Fibroblast of lung (primary cell): Measurements from ENCODE around the gene NOL6. TPM values are rescaled to one million over a fixed set of nuclear protein-coding genes. Genes with fewer than 3 reads are reported as not detected.

Experiments
- DNase-seq, 2 donors: peaks; one replicate each; pipeline versions ENCODE4 v3.0.0 to v3.0.0-alpha.2; 2010; ENCODE audit warnings: low read depth in 2 of 2
- H2AFZ ChIP-seq: 2 replicates; pipeline ENCODE4 v1.5.1; 2012; ENCODE audit warnings: low read length, control low read depth, inconsistent platforms
- H3K27ac ChIP-seq: 2 replicates; pipeline ENCODE4 v1.5.1; 2011; ENCODE audit warnings: low read length, control low read depth; ENCODE audit not compliant: insufficient read depth
- H3K27me3 ChIP-seq: 2 replicates; pipeline ENCODE4 v1.5.1; 2011; ENCODE audit warnings: mild to moderate bottlenecking, low read length; ENCODE audit not compliant: control insufficient read depth, insufficient read depth
- H3K36me3 ChIP-seq: 2 replicates; pipeline ENCODE4 v1.5.1; 2011; ENCODE audit warnings: low read length; ENCODE audit not compliant: control insufficient read depth, insufficient read depth
- H3K4me1 ChIP-seq: 2 replicates; pipeline ENCODE4 v1.5.1; 2011; ENCODE audit warnings: low read length; ENCODE audit not compliant: control insufficient read depth, insufficient read depth; ENCODE audit errors: extremely low read depth
- H3K4me2 ChIP-seq: 2 replicates; pipeline ENCODE4 v1.5.1; 2011; ENCODE audit warnings: low read length, control low read depth; ENCODE audit not compliant: insufficient read depth; ENCODE audit errors: extremely low read depth
- H3K4me3 ChIP-seq, 4 experiments: fragments of 200-600 bp in 1 of 4; sonication (generic) in 1 of 4; replicated peaks in 1 of 4; 2 replicates each; pipeline ENCODE4 v1.5.1; 2011 to 2016; ENCODE audit warnings: low read length in 4 of 4, low read depth in 3 of 4, mild to moderate bottlenecking in 3 of 4, control low read depth in 2 of 4, inconsistent platforms in 1 of 4, mixed read lengths in 1 of 4; ENCODE audit not compliant: insufficient read depth in 1 of 4; ENCODE audit errors: control extremely low read depth in 1 of 4
- H3K79me2 ChIP-seq: 2 replicates; pipeline ENCODE4 v1.5.1; 2012; ENCODE audit warnings: mild to moderate bottlenecking, low read length, inconsistent platforms; ENCODE audit not compliant: control insufficient read depth, insufficient read depth
- H3K9ac ChIP-seq: 2 replicates; pipeline ENCODE4 v1.5.1; 2011; ENCODE audit warnings: mild to moderate bottlenecking, low read length, control low read depth; ENCODE audit not compliant: insufficient read depth
- H3K9me3 ChIP-seq: 2 replicates; pipeline ENCODE4 v1.5.1; 2012; ENCODE audit warnings: low read depth, low read length; ENCODE audit not compliant: control insufficient read depth, insufficient read depth
- H4K20me1 ChIP-seq: 2 replicates; pipeline ENCODE4 v1.5.1; 2011; ENCODE audit warnings: low read length; ENCODE audit not compliant: control insufficient read depth, insufficient read depth; ENCODE audit errors: extremely low read depth
- CTCF ChIP-seq, 2 donors: IDR thresholded peaks in 1 of 2; conservative IDR thresholded peaks in 1 of 2; 1 replicate in 1 of 2; 2 replicates in 1 of 2; pipeline ENCODE4 v1.5.1; 2011 to 2012; ENCODE audit warnings: low read length in 2 of 2, control low read depth in 1 of 2, inconsistent platforms in 1 of 2, low read depth in 1 of 2, mild to moderate bottlenecking in 1 of 2
- EZH2 ChIP-seq: IDR thresholded peaks from 2 replicates; pipeline ENCODE4 v1.5.1; 2012; ENCODE audit warnings: low read length, control low read depth, mild to moderate bottlenecking; ENCODE audit errors: missing control alignments
- polyA plus RNA-seq, 2 donors: library from polyadenylated mRNA; depleted of rRNA in 1 of 2; stranded (reverse) in 1 of 2; unstranded in 1 of 2; fragments of >200 nt; gene quantifications; 2 replicates each; pipeline ENCODE4 v1.2.1, GENCODE V29; 2011 to 2012; ENCODE audit warnings: missing spikeins in 1 of 2
- total RNA-seq: library from RNA; depleted of rRNA; stranded (reverse); fragments of >200 nt; gene quantifications from 2 replicates; pipeline ENCODE4 v1.2.1, GENCODE V29; 2014

NOL6 gene
- total and polyA plus RNA-seq, 2 donors (not counting 1 experiment from before 2014, with no cell fraction given): 15.2 to 24.4 TPM

DNA sequence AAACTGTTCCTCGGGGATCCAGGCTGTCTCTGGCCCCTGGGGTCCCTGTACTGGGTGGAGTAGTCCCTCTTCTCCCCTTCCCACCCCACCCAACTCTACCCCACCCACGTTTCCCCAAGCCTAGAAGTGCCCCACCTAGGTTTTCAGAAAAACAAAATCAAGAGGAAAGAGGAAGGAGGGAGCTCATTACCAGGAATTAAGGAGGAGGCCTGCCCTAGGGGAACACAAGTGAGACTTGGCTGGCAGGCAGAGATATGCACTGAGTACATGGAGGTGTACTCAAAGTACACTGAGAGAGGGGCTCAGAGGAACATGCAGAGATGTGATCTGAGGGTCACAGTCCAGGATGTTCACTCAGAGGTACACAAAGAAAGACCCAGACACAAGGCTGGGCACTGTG, 36.5 kb downstream of the NOL6 start:
- no peak overlapping the region for H3K4me3 ChIP-seq
- no peak overlapping the region for H3K9ac ChIP-seq
- H3K36me3 ChIP-seq: no peaks in the 10 kb centered on the region
- H3K4me2 ChIP-seq: no peak overlapping the region
- H3K9me3 ChIP-seq: no peaks in the 10 kb centered on the region
- no peaks in the 10 kb centered on the region for H4K20me1 ChIP-seq
- H3K79me2 ChIP-seq: no peaks in the 10 kb centered on the region
- DNase-seq: no peak
- H2AFZ ChIP-seq: no peak overlapping the region
- TF ChIP-seq CTCF (conservative IDR thresholded peaks at IDR 0.05 in 1 of 2, IDR thresholded peaks at IDR 0.05 in 1 of 2; ENCODE audit: low read depth in 1 of 2, low read length in 2 of 2) (no peak), EZH2 (no peak)
- no peak overlapping the region for H3K27ac ChIP-seq
- H3K4me1 ChIP-seq: no peaks in the 10 kb centered on the region
- H3K27me3 ChIP-seq: peaks cover 30% of the 10 kb centered on the region

DNA sequence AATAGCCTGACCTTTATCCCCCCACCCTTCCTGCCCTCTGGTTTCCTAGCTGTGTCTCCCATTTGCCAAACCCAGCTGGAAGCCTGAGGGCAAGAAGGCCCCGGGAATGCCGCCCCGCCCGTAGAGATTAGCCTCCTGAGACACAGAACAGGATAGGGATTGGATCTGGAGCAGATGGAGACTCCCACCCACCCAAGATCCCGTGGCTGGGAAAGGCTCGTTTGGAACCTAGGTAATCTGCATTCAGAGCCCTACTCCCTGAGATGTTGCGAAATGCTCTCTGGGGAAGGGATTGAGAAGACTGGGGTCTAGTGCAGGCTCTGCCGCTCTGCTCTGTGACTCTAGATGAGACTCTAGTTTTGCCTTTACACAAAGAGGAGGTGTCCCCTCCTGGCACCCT, 37.3 kb downstream of the NOL6 start:
- TF ChIP-seq CTCF (conservative IDR thresholded peaks at IDR 0.05 in 1 of 2, IDR thresholded peaks at IDR 0.05 in 1 of 2; ENCODE audit: low read depth in 1 of 2, low read length in 2 of 2): no peak
- no peak for TF ChIP-seq EZH2
- DNase-seq: no peak
- H3K27me3 ChIP-seq: peaks cover 30% of the 10 kb centered on the region
- no peaks in the 10 kb centered on the region for H3K9me3 ChIP-seq
- H3K36me3 ChIP-seq: no peaks in the 10 kb centered on the region
- no peak overlapping the region for H2AFZ ChIP-seq
- H3K4me2 ChIP-seq: no peak overlapping the region
- H3K27ac ChIP-seq: no peak overlapping the region
- no peak overlapping the region for H3K9ac ChIP-seq
- no peaks in the 10 kb centered on the region for H3K4me1 ChIP-seq
- H3K79me2 ChIP-seq: no peaks in the 10 kb centered on the region
- H4K20me1 ChIP-seq: no peaks in the 10 kb centered on the region
- no peak overlapping the region for H3K4me3 ChIP-seq

GRCh38 chr9:33435821-33436277, 37.9 kb downstream of the NOL6 start:
- no peak for DNase-seq
- no peaks in the 10 kb centered on the region for H3K79me2 ChIP-seq
- no peak overlapping the region for H2AFZ ChIP-seq
- H3K4me1 ChIP-seq: no peaks in the 10 kb centered on the region
- no peak overlapping the region for H3K4me2 ChIP-seq
- H3K9me3 ChIP-seq: no peaks in the 10 kb centered on the region
- TF ChIP-seq CTCF (conservative IDR thresholded peaks at IDR 0.05 in 1 of 2, IDR thresholded peaks at IDR 0.05 in 1 of 2; ENCODE audit: low read depth in 1 of 2, low read length in 2 of 2): no peak
- no peak for TF ChIP-seq EZH2
- no peak overlapping the region for H3K4me3 ChIP-seq
- H3K27ac ChIP-seq: no peak overlapping the region
- no peak overlapping the region for H3K9ac ChIP-seq
- H3K27me3 ChIP-seq: peaks cover 30% of the 10 kb centered on the region
- no peaks in the 10 kb centered on the region for H3K36me3 ChIP-seq
- no peaks in the 10 kb centered on the region for H4K20me1 ChIP-seq
